ENCODE results near the gene CTSH. TPM values are rescaled to one million over a fixed set of nuclear protein-coding genes. Genes with fewer than 3 reads are reported as not detected.
A peak's percentile ranks its signal among the peaks of the same experiment; 100 is the strongest.

Gene CTSH
- total and polyA plus RNA-seq, 2 of the 13 experiments (the other 11 are each of a cell fraction or from before 2014, with no cell fraction given), result 265 to 653 TPM

DNA sequence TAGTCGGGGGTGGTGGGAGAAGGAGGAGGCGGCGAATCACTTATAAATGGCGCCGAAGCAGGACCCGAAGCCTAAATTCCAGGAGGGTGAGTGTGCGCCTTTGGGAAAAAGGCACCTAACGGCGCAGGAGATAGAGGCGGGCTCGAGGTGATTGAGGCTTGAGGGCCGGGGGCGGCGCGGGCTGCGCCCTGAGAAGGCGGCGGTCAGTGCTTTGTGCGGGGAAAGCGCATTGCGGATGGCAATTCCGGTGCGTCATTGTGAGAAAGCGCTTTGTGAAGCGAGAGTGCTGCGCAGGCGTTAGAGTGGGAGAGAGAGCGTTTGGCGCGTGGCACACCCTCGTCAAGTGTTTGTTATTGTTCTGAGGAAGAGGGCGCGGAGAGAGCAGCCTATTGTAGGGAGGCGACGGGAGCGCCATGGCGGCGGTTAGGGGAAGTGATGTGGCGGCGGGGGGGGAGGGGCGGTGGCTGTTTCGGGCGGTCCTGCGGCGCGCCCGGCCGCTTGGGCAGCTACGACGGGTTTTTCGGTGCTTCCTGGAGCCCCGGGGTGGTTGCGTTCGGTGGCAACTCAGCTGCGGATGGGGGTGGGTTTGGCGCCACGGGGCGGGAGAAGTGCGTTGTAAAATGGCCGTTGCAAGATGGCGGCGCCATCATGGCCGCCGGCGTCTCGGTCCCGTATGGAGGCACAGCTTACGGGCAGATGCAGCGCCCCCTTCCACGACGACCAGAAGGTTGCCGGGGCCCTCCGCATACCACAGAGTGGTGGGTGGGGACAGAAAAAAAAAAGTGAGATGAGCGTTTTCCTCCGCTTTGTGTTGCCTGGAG, 71.7 kb downstream of the CTSH start (continued):
- TF ChIP-seq, protein P1, sequence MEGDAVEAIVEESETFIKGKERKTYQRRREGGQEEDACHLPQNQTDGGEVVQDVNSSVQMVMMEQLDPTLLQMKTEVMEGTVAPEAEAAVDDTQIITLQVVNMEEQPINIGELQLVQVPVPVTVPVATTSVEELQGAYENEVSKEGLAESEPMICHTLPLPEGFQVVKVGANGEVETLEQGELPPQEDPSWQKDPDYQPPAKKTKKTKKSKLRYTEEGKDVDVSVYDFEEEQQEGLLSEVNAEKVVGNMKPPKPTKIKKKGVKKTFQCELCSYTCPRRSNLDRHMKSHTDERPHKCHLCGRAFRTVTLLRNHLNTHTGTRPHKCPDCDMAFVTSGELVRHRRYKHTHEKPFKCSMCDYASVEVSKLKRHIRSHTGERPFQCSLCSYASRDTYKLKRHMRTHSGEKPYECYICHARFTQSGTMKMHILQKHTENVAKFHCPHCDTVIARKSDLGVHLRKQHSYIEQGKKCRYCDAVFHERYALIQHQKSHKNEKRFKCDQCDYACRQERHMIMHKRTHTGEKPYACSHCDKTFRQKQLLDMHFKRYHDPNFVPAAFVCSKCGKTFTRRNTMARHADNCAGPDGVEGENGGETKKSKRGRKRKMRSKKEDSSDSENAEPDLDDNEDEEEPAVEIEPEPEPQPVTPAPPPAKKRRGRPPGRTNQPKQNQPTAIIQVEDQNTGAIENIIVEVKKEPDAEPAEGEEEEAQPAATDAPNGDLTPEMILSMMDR (CRISPR knock-in tag; IDR thresholded peaks at IDR 0.05), result peak; percentile 79
- TF ChIP-seq ZNF577 (CRISPR knock-in tag; IDR thresholded peaks at IDR 0.05; ENCODE audit: borderline replicate concordance, low read depth), result no peak
- TF ChIP-seq ZNF644 (CRISPR knock-in tag; IDR thresholded peaks at IDR 0.05; ENCODE audit: low read depth), result 0 out of 2 replicates have a peak, but pooled peaks have one; percentile 21
- peak; percentile 59; the same call in 1 of the 2 replicates for TF ChIP-seq PHF20 (CRISPR knock-in tag; IDR thresholded peaks at IDR 0.05)
- TF ChIP-seq ERF (CRISPR knock-in tag; IDR thresholded peaks at IDR 0.05), result peak; percentile 33; the same call in 1 of the 2 replicates
- TF ChIP-seq GATAD2A (CRISPR knock-in tag; IDR thresholded peaks at IDR 0.05), result peak; percentile 49; the same call in 1 of the 2 replicates
- TF ChIP-seq YY1 (IDR thresholded peaks at IDR 0.05; ENCODE audit: insufficient read depth, insufficient replicate concordance, low read depth, low read length), result peak; percentile 100
- peak; percentile 13; the same call in 1 of the 2 replicates for TF ChIP-seq CREM (IDR thresholded peaks at IDR 0.05)
- TF ChIP-seq CREM (CRISPR knock-in tag; IDR thresholded peaks at IDR 0.05), result no peak
- TF ChIP-seq KDM5A (IDR thresholded peaks at IDR 0.05; ENCODE audit: borderline replicate concordance, low read length), result peak; percentile 35; the same call in 1 of the 2 replicates
- no peak for TF ChIP-seq FIP1L1 (IDR thresholded peaks at IDR 0.05; ENCODE audit: borderline replicate concordance, insufficient read depth, low read depth, low read length)
- 0 out of 2 replicates have a peak, but pooled peaks have one; percentile 10 for TF ChIP-seq CEBPG (CRISPR knock-in tag; IDR thresholded peaks at IDR 0.05)
- TF ChIP-seq, protein P2, sequence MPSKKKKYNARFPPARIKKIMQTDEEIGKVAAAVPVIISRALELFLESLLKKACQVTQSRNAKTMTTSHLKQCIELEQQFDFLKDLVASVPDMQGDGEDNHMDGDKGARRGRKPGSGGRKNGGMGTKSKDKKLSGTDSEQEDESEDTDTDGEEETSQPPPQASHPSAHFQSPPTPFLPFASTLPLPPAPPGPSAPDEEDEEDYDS (CRISPR knock-in tag; IDR thresholded peaks at IDR 0.05), result no peak; the same call in none of the 2 replicates
- no peak for TF ChIP-seq ZFP62 (CRISPR knock-in tag; IDR thresholded peaks at IDR 0.05)
- TF ChIP-seq, protein P3, sequence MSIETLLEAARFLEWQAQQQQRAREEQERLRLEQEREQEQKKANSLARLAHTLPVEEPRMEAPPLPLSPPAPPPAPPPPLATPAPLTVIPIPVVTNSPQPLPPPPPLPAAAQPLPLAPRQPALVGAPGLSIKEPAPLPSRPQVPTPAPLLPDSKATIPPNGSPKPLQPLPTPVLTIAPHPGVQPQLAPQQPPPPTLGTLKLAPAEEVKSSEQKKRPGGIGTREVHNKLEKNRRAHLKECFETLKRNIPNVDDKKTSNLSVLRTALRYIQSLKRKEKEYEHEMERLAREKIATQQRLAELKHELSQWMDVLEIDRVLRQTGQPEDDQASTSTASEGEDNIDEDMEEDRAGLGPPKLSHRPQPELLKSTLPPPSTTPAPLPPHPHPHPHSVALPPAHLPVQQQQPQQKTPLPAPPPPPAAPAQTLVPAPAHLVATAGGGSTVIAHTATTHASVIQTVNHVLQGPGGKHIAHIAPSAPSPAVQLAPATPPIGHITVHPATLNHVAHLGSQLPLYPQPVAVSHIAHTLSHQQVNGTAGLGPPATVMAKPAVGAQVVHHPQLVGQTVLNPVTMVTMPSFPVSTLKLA (IDR thresholded peaks at IDR 0.05), result no peak
- TF ChIP-seq ZNF138 (CRISPR knock-in tag; IDR thresholded peaks at IDR 0.05; ENCODE audit: low read depth), result no peak; the same call in 1 of the 2 replicates
- TF ChIP-seq, protein P4, sequence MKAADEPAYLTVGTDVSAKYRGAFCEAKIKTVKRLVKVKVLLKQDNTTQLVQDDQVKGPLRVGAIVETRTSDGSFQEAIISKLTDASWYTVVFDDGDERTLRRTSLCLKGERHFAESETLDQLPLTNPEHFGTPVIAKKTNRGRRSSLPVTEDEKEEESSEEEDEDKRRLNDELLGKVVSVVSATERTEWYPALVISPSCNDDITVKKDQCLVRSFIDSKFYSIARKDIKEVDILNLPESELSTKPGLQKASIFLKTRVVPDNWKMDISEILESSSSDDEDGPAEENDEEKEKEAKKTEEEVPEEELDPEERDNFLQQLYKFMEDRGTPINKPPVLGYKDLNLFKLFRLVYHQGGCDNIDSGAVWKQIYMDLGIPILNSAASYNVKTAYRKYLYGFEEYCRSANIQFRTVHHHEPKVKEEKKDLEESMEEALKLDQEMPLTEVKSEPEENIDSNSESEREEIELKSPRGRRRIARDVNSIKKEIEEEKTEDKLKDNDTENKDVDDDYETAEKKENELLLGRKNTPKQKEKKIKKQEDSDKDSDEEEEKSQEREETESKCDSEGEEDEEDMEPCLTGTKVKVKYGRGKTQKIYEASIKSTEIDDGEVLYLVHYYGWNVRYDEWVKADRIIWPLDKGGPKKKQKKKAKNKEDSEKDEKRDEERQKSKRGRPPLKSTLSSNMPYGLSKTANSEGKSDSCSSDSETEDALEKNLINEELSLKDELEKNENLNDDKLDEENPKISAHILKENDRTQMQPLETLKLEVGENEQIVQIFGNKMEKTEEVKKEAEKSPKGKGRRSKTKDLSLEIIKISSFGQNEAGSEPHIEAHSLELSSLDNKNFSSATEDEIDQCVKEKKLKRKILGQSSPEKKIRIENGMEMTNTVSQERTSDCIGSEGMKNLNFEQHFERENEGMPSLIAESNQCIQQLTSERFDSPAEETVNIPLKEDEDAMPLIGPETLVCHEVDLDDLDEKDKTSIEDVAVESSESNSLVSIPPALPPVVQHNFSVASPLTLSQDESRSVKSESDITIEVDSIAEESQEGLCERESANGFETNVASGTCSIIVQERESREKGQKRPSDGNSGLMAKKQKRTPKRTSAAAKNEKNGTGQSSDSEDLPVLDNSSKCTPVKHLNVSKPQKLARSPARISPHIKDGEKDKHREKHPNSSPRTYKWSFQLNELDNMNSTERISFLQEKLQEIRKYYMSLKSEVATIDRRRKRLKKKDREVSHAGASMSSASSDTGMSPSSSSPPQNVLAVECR (CRISPR knock-in tag; IDR thresholded peaks at IDR 0.05; ENCODE audit: borderline replicate concordance), result peak; percentile 59
- TF ChIP-seq, protein P5, sequence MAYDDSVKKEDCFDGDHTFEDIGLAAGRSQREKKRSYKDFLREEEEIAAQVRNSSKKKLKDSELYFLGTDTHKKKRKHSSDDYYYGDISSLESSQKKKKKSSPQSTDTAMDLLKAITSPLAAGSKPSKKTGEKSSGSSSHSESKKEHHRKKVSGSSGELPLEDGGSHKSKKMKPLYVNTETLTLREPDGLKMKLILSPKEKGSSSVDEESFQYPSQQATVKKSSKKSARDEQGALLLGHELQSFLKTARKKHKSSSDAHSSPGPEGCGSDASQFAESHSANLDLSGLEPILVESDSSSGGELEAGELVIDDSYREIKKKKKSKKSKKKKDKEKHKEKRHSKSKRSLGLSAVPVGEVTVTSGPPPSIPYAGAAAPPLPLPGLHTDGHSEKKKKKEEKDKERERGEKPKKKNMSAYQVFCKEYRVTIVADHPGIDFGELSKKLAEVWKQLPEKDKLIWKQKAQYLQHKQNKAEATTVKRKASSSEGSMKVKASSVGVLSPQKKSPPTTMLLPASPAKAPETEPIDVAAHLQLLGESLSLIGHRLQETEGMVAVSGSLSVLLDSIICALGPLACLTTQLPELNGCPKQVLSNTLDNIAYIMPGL (CRISPR knock-in tag; IDR thresholded peaks at IDR 0.05; ENCODE audit: borderline replicate concordance in 1 of 2, low read depth in 1 of 2), result peak; percentile 86 to 96
- peak; percentile 86 for TF ChIP-seq TEAD3 (CRISPR knock-in tag; optimal IDR thresholded peaks at IDR 0.05; ENCODE audit: borderline replicate concordance)
